GM12878 (cell line): ENCODE measurements around the gene IFNAR1. TPM values are rescaled to one million over a fixed set of nuclear protein-coding genes. Genes with fewer than 3 reads are reported as not detected.

Experiments used
- BACH1 ChIP-seq: fragments of 450-650 bp; IDR thresholded peaks from 2 replicates; pipeline ENCODE4 v1.6.1; 2017; ENCODE audit warnings: mild to moderate bottlenecking, borderline replicate concordance
- FOXK2 ChIP-seq: fragments of 450-650 bp; IDR thresholded peaks from 2 replicates; pipeline ENCODE4 v1.6.1; 2017; ENCODE audit warnings: mild to moderate bottlenecking, moderate library complexity
- KAT2A ChIP-seq: conservative IDR thresholded peaks from 2 replicates; pipeline ENCODE4 v1.6.1; 2011; ENCODE audit warnings: low read depth, low read length; ENCODE audit not compliant: control insufficient read depth
- MTA3 ChIP-seq: IDR thresholded peaks from 2 replicates; pipeline ENCODE4 v1.6.1; 2012; ENCODE audit warnings: low read length, inconsistent platforms, borderline replicate concordance
- POU2F2 ChIP-seq: IDR thresholded peaks from 3 replicates; pipeline ENCODE4 v1.6.1; 2011; ENCODE audit warnings: low read depth, mild to moderate bottlenecking, low read length, borderline replicate concordance
- RELA ChIP-seq: fragments of 450-650 bp; IDR thresholded peaks from 2 replicates; pipeline ENCODE4 v1.8.0; 2014; ENCODE audit warnings: borderline replicate concordance; ENCODE audit not compliant: partially characterized antibody
- RFX5 ChIP-seq: IDR thresholded peaks from 2 replicates; pipeline ENCODE4 v1.6.1; 2011; ENCODE audit warnings: low read depth, low read length, improper control_type of control experiment
- SIN3A ChIP-seq: IDR thresholded peaks from 2 replicates; pipeline ENCODE4 v1.6.1; 2012; ENCODE audit warnings: low read depth, low read length, improper control_type of control experiment
- SMAD5 ChIP-seq: IDR thresholded peaks from 2 replicates; pipeline ENCODE4 v1.6.1; 2016; ENCODE audit warnings: antibody characterized with exemption, low read depth
- SPI1 ChIP-seq: IDR thresholded peaks from 2 replicates; pipeline ENCODE4 v1.6.1; 2011; ENCODE audit warnings: low read depth, mild to moderate bottlenecking, low read length, moderate library complexity, borderline replicate concordance; ENCODE audit not compliant: insufficient read depth
- STAT3 ChIP-seq: IDR thresholded peaks from 2 replicates; pipeline ENCODE4 v1.6.1; 2011; ENCODE audit warnings: low read depth, low read length, improper control_type of control experiment
- TARDBP ChIP-seq: IDR thresholded peaks from 2 replicates; pipeline ENCODE4 v1.6.1; 2016; ENCODE audit warnings: borderline replicate concordance
- polyA plus RNA-seq, 11 experiments: library from polyadenylated mRNA; depleted of rRNA in 4 of 11; unstranded in 6 of 11; stranded (reverse) in 5 of 11; fragments of >200 nt; fragmentation: Nextera tagmentation in 4 of 11; fragmentation: Illumina TruSeq in 1 of 11; extraction: Ambion mirVana in 4 of 11; extraction: Trizol in 1 of 11; gene quantifications; 1 replicate in 1 of 11; 2 replicates in 10 of 11; pipeline versions ENCODE4 v1.2.1 to v1.2.3, GENCODE V29; 2011 to 2016; ENCODE audit warnings: inconsistent platforms in 2 of 11, missing spikeins in 2 of 11, low read depth in 1 of 11
- total RNA-seq, 4 experiments: library from RNA; depleted of rRNA in 3 of 4; stranded (reverse); fragments of >200 nt in 3 of 4; fragmentation: Illumina TruSeq in 1 of 4; extraction: Trizol in 1 of 4; gene quantifications; 2 replicates each; pipeline versions ENCODE4 v1.2.1 to v1.2.3, GENCODE V29; 2013 to 2021
- TF ChIP-seq, protein P1 (sequence below): fragments of 450-650 bp; IDR thresholded peaks from 2 replicates; pipeline ENCODE4 v1.6.1; 2017; ENCODE audit warnings: mild to moderate bottlenecking, moderate library complexity
- TF ChIP-seq, protein P2 (sequence below): IDR thresholded peaks from 2 replicates; pipeline ENCODE4 v1.6.1; 2012; ENCODE audit warnings: mild to moderate bottlenecking, low read depth, low read length
- TF ChIP-seq, protein P3 (sequence below): fragments of 450-650 bp; IDR thresholded peaks from 2 replicates; pipeline ENCODE4 v1.6.1; 2016; ENCODE audit warnings: mild to moderate bottlenecking
- TF ChIP-seq, protein P4 (sequence below): IDR thresholded peaks from 2 replicates; pipeline ENCODE4 v1.6.1; 2012; ENCODE audit warnings: low read depth, low read length, improper control_type of control experiment

The IFNAR1 gene
- total and polyA plus RNA-seq, 10 of the 15 experiments (the other 5 are each of a cell fraction or from before 2014, with no cell fraction given), result 12.0 to 62.4 (median 24.6) TPM

DNA sequence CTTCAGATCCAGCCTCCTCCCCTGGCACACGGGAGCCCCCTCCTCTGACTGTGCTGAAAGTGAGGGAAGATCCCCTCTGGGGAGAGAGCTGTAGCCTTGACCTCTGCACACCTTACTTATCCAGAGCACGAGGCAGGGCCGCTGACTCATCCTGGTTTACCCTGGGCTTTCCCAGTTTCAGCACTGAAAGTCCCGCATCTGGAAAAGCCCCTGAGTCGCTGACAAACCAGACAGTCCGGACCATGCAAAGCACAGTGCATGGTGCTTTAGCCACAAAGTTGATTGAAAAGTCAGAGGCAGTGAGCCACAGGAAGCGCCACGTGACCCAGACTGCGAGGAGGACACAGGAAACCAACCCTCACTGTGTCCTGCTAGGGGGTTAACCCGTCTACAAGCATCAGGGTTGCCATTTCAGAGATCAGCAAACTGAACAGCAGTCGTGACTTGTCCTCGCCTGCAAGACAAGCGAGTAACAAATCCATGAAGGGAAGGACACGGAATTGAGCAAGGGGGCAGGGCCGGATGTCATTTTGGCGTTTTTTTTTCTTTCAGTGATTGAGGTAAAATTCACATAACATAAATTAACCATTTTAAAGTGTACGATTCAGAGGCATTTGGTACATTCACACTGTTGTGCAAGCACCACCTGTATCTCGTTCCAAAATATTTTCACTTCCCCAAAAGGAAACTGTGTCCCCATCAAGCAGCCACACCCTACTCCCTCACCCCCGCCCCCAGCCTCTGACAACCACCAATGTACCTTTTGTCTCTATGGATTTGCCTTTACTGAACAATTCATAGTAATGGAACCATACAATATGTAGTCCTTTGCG is 58.5 kb downstream of the IFNAR1 start (continued):
- TF ChIP-seq, protein P1, sequence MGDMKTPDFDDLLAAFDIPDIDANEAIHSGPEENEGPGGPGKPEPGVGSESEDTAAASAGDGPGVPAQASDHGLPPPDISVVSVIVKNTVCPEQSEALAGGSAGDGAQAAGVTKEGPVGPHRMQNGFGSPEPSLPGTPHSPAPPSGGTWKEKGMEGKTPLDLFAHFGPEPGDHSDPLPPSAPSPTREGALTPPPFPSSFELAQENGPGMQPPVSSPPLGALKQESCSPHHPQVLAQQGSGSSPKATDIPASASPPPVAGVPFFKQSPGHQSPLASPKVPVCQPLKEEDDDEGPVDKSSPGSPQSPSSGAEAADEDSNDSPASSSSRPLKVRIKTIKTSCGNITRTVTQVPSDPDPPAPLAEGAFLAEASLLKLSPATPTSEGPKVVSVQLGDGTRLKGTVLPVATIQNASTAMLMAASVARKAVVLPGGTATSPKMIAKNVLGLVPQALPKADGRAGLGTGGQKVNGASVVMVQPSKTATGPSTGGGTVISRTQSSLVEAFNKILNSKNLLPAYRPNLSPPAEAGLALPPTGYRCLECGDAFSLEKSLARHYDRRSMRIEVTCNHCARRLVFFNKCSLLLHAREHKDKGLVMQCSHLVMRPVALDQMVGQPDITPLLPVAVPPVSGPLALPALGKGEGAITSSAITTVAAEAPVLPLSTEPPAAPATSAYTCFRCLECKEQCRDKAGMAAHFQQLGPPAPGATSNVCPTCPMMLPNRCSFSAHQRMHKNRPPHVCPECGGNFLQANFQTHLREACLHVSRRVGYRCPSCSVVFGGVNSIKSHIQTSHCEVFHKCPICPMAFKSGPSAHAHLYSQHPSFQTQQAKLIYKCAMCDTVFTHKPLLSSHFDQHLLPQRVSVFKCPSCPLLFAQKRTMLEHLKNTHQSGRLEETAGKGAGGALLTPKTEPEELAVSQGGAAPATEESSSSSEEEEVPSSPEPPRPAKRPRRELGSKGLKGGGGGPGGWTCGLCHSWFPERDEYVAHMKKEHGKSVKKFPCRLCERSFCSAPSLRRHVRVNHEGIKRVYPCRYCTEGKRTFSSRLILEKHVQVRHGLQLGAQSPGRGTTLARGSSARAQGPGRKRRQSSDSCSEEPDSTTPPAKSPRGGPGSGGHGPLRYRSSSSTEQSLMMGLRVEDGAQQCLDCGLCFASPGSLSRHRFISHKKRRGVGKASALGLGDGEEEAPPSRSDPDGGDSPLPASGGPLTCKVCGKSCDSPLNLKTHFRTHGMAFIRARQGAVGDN, result peak; percentile 88
- TF ChIP-seq, protein P2, sequence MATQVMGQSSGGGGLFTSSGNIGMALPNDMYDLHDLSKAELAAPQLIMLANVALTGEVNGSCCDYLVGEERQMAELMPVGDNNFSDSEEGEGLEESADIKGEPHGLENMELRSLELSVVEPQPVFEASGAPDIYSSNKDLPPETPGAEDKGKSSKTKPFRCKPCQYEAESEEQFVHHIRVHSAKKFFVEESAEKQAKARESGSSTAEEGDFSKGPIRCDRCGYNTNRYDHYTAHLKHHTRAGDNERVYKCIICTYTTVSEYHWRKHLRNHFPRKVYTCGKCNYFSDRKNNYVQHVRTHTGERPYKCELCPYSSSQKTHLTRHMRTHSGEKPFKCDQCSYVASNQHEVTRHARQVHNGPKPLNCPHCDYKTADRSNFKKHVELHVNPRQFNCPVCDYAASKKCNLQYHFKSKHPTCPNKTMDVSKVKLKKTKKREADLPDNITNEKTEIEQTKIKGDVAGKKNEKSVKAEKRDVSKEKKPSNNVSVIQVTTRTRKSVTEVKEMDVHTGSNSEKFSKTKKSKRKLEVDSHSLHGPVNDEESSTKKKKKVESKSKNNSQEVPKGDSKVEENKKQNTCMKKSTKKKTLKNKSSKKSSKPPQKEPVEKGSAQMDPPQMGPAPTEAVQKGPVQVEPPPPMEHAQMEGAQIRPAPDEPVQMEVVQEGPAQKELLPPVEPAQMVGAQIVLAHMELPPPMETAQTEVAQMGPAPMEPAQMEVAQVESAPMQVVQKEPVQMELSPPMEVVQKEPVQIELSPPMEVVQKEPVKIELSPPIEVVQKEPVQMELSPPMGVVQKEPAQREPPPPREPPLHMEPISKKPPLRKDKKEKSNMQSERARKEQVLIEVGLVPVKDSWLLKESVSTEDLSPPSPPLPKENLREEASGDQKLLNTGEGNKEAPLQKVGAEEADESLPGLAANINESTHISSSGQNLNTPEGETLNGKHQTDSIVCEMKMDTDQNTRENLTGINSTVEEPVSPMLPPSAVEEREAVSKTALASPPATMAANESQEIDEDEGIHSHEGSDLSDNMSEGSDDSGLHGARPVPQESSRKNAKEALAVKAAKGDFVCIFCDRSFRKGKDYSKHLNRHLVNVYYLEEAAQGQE, result no peak
- TF ChIP-seq RELA (peak; percentile 99), TARDBP (no peak; the same call in 1 of the 2 replicates), POU2F2 (peak; percentile 80; the same call in 2 of the 3 replicates), BACH1 (peak; percentile 75; the same call in 1 of the 2 replicates), SPI1 (peak; percentile 94), STAT3 (no peak; the same call in 1 of the 2 replicates), MTA3 (no peak; the same call in 1 of the 2 replicates), RFX5 (no peak), SIN3A (no peak), FOXK2 (no peak), KAT2A (no peak), SMAD5 (peak; percentile 59)
- TF ChIP-seq, protein P3, sequence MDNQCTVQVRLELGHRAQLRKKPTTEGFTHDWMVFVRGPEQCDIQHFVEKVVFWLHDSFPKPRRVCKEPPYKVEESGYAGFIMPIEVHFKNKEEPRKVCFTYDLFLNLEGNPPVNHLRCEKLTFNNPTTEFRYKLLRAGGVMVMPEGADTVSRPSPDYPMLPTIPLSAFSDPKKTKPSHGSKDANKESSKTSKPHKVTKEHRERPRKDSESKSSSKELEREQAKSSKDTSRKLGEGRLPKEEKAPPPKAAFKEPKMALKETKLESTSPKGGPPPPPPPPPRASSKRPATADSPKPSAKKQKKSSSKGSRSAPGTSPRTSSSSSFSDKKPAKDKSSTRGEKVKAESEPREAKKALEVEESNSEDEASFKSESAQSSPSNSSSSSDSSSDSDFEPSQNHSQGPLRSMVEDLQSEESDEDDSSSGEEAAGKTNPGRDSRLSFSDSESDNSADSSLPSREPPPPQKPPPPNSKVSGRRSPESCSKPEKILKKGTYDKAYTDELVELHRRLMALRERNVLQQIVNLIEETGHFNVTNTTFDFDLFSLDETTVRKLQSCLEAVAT, result peak; percentile 71
- TF ChIP-seq, protein P4, sequence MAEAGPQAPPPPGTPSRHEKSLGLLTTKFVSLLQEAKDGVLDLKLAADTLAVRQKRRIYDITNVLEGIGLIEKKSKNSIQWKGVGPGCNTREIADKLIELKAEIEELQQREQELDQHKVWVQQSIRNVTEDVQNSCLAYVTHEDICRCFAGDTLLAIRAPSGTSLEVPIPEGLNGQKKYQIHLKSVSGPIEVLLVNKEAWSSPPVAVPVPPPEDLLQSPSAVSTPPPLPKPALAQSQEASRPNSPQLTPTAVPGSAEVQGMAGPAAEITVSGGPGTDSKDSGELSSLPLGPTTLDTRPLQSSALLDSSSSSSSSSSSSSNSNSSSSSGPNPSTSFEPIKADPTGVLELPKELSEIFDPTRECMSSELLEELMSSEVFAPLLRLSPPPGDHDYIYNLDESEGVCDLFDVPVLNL, result no peak
